Liver (tissue), 9 donors: ENCODE results near the gene PDE4D. TPM values are rescaled to one million over a fixed set of nuclear protein-coding genes. Genes with fewer than 3 reads are reported as not detected.

Source experiments
- DNase-seq: peaks from one replicate; pipeline ENCODE4 v3.0.0-alpha.2; 2017; ENCODE audit warnings: low spot score
- H3K27ac ChIP-seq, 2 donors: one replicate each; pipeline ENCODE4 v1.7.0; 2013; ENCODE audit warnings: inconsistent platforms in 2 of 2, low read length in 2 of 2, control low read depth in 1 of 2, low read depth in 1 of 2, mild to moderate bottlenecking in 1 of 2
- H3K27me3 ChIP-seq, 4 donors: one replicate each; pipeline versions ENCODE4 v1.6.1 to v1.7.0; 2013; ENCODE audit warnings: low read length in 3 of 4, inconsistent platforms in 1 of 4, mild to moderate bottlenecking in 1 of 4, moderate library complexity in 1 of 4; ENCODE audit not compliant: control insufficient read depth in 4 of 4, insufficient read depth in 4 of 4
- H3K36me3 ChIP-seq, 4 donors: one replicate each; pipeline versions ENCODE4 v1.6.1 to v1.7.0; 2013; ENCODE audit warnings: low read length in 3 of 4, mild to moderate bottlenecking in 3 of 4, low read depth in 1 of 4, moderate library complexity in 1 of 4; ENCODE audit not compliant: control insufficient read depth in 4 of 4, insufficient read depth in 3 of 4
- H3K4me1 ChIP-seq, 4 donors: one replicate each; pipeline versions ENCODE4 v1.6.1 to v1.7.0; 2013; ENCODE audit warnings: low read length in 3 of 4, mild to moderate bottlenecking in 3 of 4, moderate library complexity in 1 of 4; ENCODE audit not compliant: control insufficient read depth in 4 of 4, insufficient read depth in 4 of 4
- H3K4me3 ChIP-seq, 3 donors: one replicate each; pipeline versions ENCODE4 v1.6.1 to v1.7.0; 2013; ENCODE audit warnings: low read length in 3 of 3, control low read depth in 1 of 3, low read depth in 1 of 3, mild to moderate bottlenecking in 1 of 3
- H3K9ac ChIP-seq, 2 donors: one replicate each; pipeline ENCODE4 v1.7.0; 2013; ENCODE audit warnings: low read length in 2 of 2, mild to moderate bottlenecking in 2 of 2, moderate library complexity in 2 of 2, control low read depth in 1 of 2, low read depth in 1 of 2
- H3K9me3 ChIP-seq, 4 donors: one replicate each; pipeline versions ENCODE4 v1.6.1 to v1.7.0; 2013; ENCODE audit warnings: low read length in 3 of 4; ENCODE audit not compliant: control insufficient read depth in 4 of 4
- EGR1 ChIP-seq, 2 donors: IDR thresholded peaks; 2 replicates each; pipeline ENCODE4 v1.6.1; 2016 to 2018; ENCODE audit warnings: antibody characterized with exemption in 2 of 2, low read depth in 2 of 2
- FOXA1 ChIP-seq: IDR thresholded peaks from 2 replicates; pipeline ENCODE4 v1.6.1; 2016; ENCODE audit warnings: antibody characterized with exemption
- FOXA2 ChIP-seq: IDR thresholded peaks from 2 replicates; pipeline ENCODE4 v1.6.1; 2016; ENCODE audit warnings: antibody characterized with exemption
- GABPA ChIP-seq, 2 donors: IDR thresholded peaks in 1 of 2; conservative IDR thresholded peaks in 1 of 2; 2 replicates each; pipeline ENCODE4 v1.6.1; 2016; ENCODE audit warnings: antibody characterized with exemption in 2 of 2, mild to moderate bottlenecking in 1 of 2, moderate library complexity in 1 of 2
- HNF4A ChIP-seq, 2 donors: conservative IDR thresholded peaks; 2 replicates each; pipeline ENCODE4 v1.6.1; 2016; ENCODE audit warnings: antibody characterized with exemption in 2 of 2, mild to moderate bottlenecking in 2 of 2
- HNF4G ChIP-seq: IDR thresholded peaks from 2 replicates; pipeline ENCODE4 v1.6.1; 2016; ENCODE audit warnings: antibody characterized with exemption
- JUND ChIP-seq, 2 donors: IDR thresholded peaks; 2 replicates each; pipeline ENCODE4 v1.6.1; 2016; ENCODE audit warnings: antibody characterized with exemption in 2 of 2
- NR2F2 ChIP-seq: IDR thresholded peaks from 2 replicates; pipeline ENCODE4 v1.6.1; 2016; ENCODE audit warnings: antibody characterized with exemption
- RAD21 ChIP-seq, 2 donors: IDR thresholded peaks; 2 replicates each; pipeline ENCODE4 v1.6.1; 2016; ENCODE audit warnings: antibody characterized with exemption in 2 of 2, mild to moderate bottlenecking in 2 of 2
- RXRA ChIP-seq, 2 donors: IDR thresholded peaks; 2 replicates each; pipeline ENCODE4 v1.6.1; 2017 to 2018; ENCODE audit warnings: antibody characterized with exemption in 2 of 2, mild to moderate bottlenecking in 1 of 2
- SP1 ChIP-seq: IDR thresholded peaks from 2 replicates; pipeline ENCODE4 v1.6.1; 2018; ENCODE audit warnings: antibody characterized with exemption, mild to moderate bottlenecking
- TAF1 ChIP-seq: conservative IDR thresholded peaks from 2 replicates; pipeline ENCODE4 v1.6.1; 2016; ENCODE audit warnings: antibody characterized with exemption, mild to moderate bottlenecking
- YY1 ChIP-seq: IDR thresholded peaks from 2 replicates; pipeline ENCODE4 v1.6.1; 2016; ENCODE audit warnings: antibody characterized with exemption, mild to moderate bottlenecking
- WGBS: extraction: QIAGEN DNeasy Blood & Tissue Kit; methylation state at CpG from one replicate; pipeline ENCODE4 v1.1.7; 2013; 5-methylcytosine and 5-hydroxymethylcytosine counted together
- polyA plus RNA-seq, 2 donors: library from polyadenylated mRNA; stranded (reverse) in 1 of 2; unstranded in 1 of 2; fragments of 200-250 nt in 1 of 2; fragments of >200 nt in 1 of 2; fragmentation: Nextera tagmentation in 1 of 2; extraction: Ambion mirVana in 1 of 2; gene quantifications; one replicate each; pipeline versions ENCODE4 v1.2.1 to v1.2.3, GENCODE V29; 2013 to 2015
- total RNA-seq, 2 donors: library from RNA; depleted of rRNA; stranded (reverse); fragments of >200 nt; gene quantifications; one replicate each; pipeline ENCODE4 v1.2.3, GENCODE V29; 2014
- TF ChIP-seq, protein P1 (sequence below): IDR thresholded peaks from 2 replicates; pipeline ENCODE4 v1.6.1; 2016; ENCODE audit warnings: antibody characterized with exemption
- TF ChIP-seq, protein P2 (sequence below): IDR thresholded peaks from 2 replicates; pipeline ENCODE4 v1.6.1; 2016; ENCODE audit warnings: antibody characterized with exemption
- TF ChIP-seq, protein P3 (sequence below): IDR thresholded peaks from 2 replicates; pipeline ENCODE4 v1.6.1; 2016; ENCODE audit warnings: antibody characterized with exemption
- TF ChIP-seq, protein P4 (sequence below): fragments of 150-350 bp; IDR thresholded peaks from 2 replicates; pipeline ENCODE4 v1.5.1; 2017; ENCODE audit warnings: improper control_type of control experiment, low read depth, low read length; ENCODE audit not compliant: missing input control
- TF ChIP-seq, protein P5 (sequence below): IDR thresholded peaks from 2 replicates; pipeline ENCODE4 v1.6.1; 2016; ENCODE audit warnings: antibody characterized with exemption, mild to moderate bottlenecking
- donor health status: healthy.
- donor health status: healthy.
- donor health status: healthy.
- donor health status: healthy.
- donor health status: healthy.

Gene PDE4D
- total and polyA plus RNA-seq, 4 donors, result 0.67 to 11.9 (median 6.5) TPM

DNA sequence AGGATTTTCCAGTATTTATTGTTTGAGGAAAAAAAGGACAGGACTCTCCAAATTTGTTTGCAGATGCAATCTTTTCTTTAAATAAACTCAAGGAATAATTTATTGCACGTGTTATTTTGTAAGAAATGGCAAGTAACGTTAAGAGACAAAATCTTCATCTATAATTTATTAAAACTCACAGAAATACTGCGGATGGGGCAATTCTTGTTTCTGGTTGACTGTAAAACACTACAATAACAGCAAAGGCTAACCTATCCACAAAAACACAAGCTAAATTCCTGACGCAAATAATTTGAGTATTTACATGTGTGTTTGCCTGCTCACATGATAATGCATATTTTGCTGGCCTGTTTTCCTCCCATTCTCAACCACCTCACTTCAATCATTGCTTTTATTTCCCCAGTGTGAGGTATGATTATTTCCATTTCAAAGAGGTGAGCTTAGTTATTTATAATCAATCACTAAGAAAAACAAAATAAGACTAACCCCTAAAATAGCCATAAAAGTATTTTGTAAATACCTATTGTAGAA, 619.4 kb downstream of the PDE4D start:
- no peak overlapping the region for H3K9ac ChIP-seq
- H3K4me1 ChIP-seq, result peaks cover 0 to 10% (median 0%) of the 10 kb centered on the region in 4 donors
- H3K4me3 ChIP-seq, result no peak overlapping the region
- DNase-seq, result no peak
- no peaks in the 10 kb centered on the region for H3K9me3 ChIP-seq
- no peak overlapping the region for H3K27ac ChIP-seq
- no peaks in the 10 kb centered on the region for H3K36me3 ChIP-seq
- TF ChIP-seq, protein P1, sequence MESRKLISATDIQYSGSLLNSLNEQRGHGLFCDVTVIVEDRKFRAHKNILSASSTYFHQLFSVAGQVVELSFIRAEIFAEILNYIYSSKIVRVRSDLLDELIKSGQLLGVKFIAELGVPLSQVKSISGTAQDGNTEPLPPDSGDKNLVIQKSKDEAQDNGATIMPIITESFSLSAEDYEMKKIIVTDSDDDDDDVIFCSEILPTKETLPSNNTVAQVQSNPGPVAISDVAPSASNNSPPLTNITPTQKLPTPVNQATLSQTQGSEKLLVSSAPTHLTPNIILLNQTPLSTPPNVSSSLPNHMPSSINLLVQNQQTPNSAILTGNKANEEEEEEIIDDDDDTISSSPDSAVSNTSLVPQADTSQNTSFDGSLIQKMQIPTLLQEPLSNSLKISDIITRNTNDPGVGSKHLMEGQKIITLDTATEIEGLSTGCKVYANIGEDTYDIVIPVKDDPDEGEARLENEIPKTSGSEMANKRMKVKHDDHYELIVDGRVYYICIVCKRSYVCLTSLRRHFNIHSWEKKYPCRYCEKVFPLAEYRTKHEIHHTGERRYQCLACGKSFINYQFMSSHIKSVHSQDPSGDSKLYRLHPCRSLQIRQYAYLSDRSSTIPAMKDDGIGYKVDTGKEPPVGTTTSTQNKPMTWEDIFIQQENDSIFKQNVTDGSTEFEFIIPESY, result no peak
- no peak for TF ChIP-seq FOXA1
- no peak for TF ChIP-seq HNF4G
- TF ChIP-seq SP1, result no peak
- TF ChIP-seq FOXA2, result no peak
- TF ChIP-seq, protein P2, sequence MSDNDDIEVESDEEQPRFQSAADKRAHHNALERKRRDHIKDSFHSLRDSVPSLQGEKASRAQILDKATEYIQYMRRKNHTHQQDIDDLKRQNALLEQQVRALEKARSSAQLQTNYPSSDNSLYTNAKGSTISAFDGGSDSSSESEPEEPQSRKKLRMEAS, result no peak
- TF ChIP-seq GABPA (IDR thresholded peaks at IDR 0.05 in 1 of 2, conservative IDR thresholded peaks at IDR 0.05 in 1 of 2), result no peak
- TF ChIP-seq, protein P3, sequence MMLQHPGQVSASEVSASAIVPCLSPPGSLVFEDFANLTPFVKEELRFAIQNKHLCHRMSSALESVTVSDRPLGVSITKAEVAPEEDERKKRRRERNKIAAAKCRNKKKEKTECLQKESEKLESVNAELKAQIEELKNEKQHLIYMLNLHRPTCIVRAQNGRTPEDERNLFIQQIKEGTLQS, result no peak
- TF ChIP-seq JUND (IDR thresholded peaks at IDR 0.05), result no peak
- TF ChIP-seq RAD21 (IDR thresholded peaks at IDR 0.05), result no peak
- no peak for TF ChIP-seq EGR1 (IDR thresholded peaks at IDR 0.05; ENCODE audit: low read depth in 2 of 2)
- no peak for TF ChIP-seq YY1
- no peak for TF ChIP-seq HNF4A (conservative IDR thresholded peaks at IDR 0.05)
- TF ChIP-seq, protein P4, sequence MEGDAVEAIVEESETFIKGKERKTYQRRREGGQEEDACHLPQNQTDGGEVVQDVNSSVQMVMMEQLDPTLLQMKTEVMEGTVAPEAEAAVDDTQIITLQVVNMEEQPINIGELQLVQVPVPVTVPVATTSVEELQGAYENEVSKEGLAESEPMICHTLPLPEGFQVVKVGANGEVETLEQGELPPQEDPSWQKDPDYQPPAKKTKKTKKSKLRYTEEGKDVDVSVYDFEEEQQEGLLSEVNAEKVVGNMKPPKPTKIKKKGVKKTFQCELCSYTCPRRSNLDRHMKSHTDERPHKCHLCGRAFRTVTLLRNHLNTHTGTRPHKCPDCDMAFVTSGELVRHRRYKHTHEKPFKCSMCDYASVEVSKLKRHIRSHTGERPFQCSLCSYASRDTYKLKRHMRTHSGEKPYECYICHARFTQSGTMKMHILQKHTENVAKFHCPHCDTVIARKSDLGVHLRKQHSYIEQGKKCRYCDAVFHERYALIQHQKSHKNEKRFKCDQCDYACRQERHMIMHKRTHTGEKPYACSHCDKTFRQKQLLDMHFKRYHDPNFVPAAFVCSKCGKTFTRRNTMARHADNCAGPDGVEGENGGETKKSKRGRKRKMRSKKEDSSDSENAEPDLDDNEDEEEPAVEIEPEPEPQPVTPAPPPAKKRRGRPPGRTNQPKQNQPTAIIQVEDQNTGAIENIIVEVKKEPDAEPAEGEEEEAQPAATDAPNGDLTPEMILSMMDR, result no peak
- no peak for TF ChIP-seq NR2F2
- no peaks in the 10 kb centered on the region for H3K27me3 ChIP-seq
- 80% methylated on average over 4 of the region's 4 CpGs for WGBS

DNA sequence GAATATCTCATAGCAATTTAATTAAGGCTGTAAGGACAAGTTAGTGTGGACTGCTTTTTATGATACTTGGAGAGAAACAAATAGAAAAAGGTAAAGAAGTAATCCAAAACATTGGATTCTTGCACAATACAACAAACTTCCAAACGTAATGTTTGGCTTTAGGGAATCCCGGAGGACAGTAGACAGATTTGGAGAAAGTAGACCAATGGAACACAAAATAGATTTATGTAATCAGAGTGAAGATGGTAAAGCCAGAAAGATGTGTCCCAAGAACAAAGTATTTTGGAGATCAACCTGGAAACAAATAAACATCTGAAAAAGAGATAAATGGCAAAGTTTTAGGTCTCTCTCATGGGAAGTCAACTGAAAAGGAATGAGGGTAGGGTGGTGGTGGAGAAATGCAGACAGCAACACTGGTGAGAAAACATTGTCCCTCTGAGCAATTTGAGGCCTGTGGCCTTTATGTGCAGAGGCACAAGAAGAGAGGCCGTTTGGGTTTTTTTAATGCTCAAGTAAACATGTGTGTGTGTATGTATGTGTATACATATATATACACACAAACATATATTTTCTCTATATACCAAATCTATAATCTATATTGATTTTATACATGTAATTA, 620.6 kb downstream of the PDE4D start:
- DNase-seq, result no peak
- peaks cover 0 to 10% (median 0%) of the 10 kb centered on the region in 4 donors for H3K4me1 ChIP-seq
- no peak for TF ChIP-seq FOXA1
- TF ChIP-seq, protein P3, result no peak
- TF ChIP-seq, protein P2, result no peak
- TF ChIP-seq, protein P1, result no peak
- no peak for TF ChIP-seq HNF4A (conservative IDR thresholded peaks at IDR 0.05)
- TF ChIP-seq RXRA (IDR thresholded peaks at IDR 0.05), result no peak
- no peak for TF ChIP-seq EGR1 (IDR thresholded peaks at IDR 0.05; ENCODE audit: low read depth in 2 of 2)
- TF ChIP-seq NR2F2, result no peak
- no peak for TF ChIP-seq JUND (IDR thresholded peaks at IDR 0.05)
- TF ChIP-seq YY1, result no peak
- no peak for TF ChIP-seq TAF1
- TF ChIP-seq GABPA (IDR thresholded peaks at IDR 0.05 in 1 of 2, conservative IDR thresholded peaks at IDR 0.05 in 1 of 2), result no peak
- TF ChIP-seq FOXA2, result no peak
- TF ChIP-seq, protein P5, sequence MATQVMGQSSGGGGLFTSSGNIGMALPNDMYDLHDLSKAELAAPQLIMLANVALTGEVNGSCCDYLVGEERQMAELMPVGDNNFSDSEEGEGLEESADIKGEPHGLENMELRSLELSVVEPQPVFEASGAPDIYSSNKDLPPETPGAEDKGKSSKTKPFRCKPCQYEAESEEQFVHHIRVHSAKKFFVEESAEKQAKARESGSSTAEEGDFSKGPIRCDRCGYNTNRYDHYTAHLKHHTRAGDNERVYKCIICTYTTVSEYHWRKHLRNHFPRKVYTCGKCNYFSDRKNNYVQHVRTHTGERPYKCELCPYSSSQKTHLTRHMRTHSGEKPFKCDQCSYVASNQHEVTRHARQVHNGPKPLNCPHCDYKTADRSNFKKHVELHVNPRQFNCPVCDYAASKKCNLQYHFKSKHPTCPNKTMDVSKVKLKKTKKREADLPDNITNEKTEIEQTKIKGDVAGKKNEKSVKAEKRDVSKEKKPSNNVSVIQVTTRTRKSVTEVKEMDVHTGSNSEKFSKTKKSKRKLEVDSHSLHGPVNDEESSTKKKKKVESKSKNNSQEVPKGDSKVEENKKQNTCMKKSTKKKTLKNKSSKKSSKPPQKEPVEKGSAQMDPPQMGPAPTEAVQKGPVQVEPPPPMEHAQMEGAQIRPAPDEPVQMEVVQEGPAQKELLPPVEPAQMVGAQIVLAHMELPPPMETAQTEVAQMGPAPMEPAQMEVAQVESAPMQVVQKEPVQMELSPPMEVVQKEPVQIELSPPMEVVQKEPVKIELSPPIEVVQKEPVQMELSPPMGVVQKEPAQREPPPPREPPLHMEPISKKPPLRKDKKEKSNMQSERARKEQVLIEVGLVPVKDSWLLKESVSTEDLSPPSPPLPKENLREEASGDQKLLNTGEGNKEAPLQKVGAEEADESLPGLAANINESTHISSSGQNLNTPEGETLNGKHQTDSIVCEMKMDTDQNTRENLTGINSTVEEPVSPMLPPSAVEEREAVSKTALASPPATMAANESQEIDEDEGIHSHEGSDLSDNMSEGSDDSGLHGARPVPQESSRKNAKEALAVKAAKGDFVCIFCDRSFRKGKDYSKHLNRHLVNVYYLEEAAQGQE, result no peak
- no peak for TF ChIP-seq HNF4G
- no peak for TF ChIP-seq RAD21 (IDR thresholded peaks at IDR 0.05)
- H3K4me3 ChIP-seq, result no peak overlapping the region
- no peaks in the 10 kb centered on the region for H3K9me3 ChIP-seq
- H3K27ac ChIP-seq, result no peak overlapping the region
- WGBS, result 70% methylated on average over 3 of the region's 3 CpGs
- H3K36me3 ChIP-seq, result no peaks in the 10 kb centered on the region
- H3K9ac ChIP-seq, result no peak overlapping the region
- peaks cover 0 to 3% (median 0%) of the 10 kb centered on the region in 4 donors for H3K27me3 ChIP-seq
